ENCODE measurements around the gene ERG28. TPM values are rescaled to one million over a fixed set of nuclear protein-coding genes. Genes with fewer than 3 reads are reported as not detected.

ERG28 gene
- total RNA-seq, 1 donor from 2014 or later = 11.7 TPM

DNA sequence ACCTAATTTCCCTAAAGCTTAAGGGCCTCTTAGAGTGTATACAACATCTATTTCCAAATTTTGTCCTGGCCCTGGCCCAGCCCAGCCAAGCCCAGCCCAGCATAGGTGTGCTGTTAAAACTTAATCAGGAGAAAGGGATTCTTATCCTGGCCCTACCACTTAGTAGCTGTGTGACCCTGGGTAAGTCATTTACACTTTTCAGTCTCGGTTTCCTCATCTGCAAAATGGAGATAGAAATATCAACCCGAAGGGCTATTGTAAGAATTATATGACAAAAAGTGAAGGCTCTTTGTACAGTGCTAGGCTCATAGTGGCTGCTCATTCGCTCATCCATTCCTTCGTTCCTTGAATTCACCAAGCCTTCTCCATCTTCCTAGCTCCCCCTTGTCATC, 442 bp downstream of the ERG28 start:
- DNase-seq (ENCODE audit: low read depth) = no peak

DNA sequence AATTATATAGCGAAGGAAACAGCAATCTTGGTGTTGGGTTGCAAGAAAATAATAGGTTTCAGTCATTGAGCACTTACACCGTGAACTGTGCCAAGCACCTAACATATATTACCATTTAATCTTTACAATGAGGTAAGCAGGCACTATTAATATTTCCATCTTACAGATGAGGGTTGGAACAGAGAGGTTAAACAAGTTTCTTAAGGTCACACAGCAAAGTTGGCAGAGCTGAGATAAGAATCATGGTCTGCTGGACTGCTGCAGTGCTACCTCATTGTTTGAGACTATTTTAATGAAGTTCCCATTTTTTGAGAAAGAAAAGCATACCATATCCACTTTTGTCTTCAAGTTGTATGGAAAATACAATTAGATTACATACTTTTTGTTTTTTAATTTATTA, 1.7 kb downstream of the ERG28 start:
- no peak for DNase-seq (ENCODE audit: low read depth)

DNA sequence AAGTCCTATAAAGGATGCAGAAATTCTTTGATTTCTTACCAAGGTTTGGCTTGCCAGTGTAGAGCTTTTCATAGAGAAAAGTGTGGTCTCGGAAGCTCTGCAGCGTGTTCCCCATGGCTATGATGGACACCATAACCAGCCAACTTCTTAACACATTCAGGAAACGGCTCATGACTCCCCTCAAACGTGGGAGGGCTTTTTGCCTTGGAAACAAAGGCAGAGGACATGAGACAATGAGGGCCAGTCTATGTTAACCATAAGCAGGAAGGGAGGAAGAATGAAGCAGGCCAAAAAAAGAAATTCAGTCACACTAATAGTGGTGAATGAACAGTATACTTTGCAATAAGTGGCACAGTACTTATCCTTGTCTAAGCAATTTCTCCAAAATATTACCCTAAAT, 3.3 kb downstream of the ERG28 start:
- no peak for DNase-seq (ENCODE audit: low read depth)

DNA sequence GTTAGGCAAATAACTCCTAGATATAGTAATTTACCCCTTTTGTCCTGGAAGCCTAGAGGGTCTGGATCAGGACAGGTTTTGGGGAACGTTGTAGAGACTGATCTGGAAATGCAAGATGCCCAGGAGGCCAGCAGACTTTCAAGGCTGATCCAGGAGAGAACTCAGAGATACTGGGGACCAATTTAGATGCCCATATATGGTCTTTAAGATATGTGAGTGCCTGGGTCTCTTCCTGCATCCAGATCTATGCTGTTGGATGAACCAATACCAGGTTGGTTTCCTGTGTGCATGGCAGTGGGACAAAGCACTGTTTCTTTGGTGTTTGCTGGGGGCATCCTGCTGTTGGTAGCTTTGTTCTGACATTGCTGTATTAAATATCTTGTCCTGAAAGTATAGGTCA, 5.4 kb downstream of the ERG28 start:
- DNase-seq (ENCODE audit: low read depth) = no peak

DNA sequence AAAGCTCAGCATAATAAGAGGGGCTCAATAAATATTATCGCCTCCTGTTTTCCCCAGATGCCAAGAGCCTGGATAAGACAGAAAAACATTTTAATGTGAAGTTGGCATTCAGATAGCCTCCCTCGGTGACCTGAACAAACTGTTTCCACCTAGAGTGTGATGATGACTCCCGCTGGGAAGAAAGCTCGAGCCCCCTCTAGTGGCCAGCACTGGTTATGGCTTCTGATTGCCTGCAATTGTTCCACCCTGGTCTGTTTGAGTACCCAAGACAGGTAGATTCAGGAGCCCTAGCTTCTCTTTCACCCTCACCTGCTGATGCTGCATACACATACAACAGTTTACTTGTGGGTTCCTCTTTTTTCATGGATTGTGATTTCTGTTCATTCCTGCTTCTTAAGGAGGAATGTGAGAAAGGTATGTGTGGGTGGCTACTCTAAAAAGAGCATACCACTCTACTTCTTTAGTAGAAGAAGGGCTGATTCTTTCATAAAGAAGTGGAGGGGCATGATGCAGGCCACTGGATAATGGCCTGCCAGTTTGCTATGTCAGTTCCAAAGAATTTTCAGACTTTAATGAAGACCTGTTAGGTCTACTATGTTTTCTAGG, 6.4 kb downstream of the ERG28 start:
- DNase-seq (ENCODE audit: low read depth) = peak; percentile 80

DNA sequence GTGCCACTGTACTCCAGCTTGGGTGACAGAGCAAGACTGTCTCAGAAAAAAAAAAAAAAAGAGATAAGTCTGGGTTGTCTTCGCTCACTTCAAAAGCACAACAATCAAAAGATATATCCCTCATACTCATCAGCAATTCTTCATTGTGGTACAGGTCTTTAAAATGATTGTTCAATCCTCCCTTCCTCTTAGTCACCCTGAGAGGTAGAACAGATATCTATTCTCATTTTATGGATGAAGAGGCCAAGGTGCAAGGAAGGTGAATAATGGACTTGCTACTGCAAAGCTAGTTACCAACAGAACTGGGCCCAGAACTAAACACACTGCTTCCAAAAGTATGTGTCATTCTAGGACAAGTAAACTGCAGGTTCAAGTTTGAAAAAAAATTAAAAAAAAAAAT, 7.1 kb downstream of the ERG28 start:
- DNase-seq (ENCODE audit: low read depth) = no peak

DNA sequence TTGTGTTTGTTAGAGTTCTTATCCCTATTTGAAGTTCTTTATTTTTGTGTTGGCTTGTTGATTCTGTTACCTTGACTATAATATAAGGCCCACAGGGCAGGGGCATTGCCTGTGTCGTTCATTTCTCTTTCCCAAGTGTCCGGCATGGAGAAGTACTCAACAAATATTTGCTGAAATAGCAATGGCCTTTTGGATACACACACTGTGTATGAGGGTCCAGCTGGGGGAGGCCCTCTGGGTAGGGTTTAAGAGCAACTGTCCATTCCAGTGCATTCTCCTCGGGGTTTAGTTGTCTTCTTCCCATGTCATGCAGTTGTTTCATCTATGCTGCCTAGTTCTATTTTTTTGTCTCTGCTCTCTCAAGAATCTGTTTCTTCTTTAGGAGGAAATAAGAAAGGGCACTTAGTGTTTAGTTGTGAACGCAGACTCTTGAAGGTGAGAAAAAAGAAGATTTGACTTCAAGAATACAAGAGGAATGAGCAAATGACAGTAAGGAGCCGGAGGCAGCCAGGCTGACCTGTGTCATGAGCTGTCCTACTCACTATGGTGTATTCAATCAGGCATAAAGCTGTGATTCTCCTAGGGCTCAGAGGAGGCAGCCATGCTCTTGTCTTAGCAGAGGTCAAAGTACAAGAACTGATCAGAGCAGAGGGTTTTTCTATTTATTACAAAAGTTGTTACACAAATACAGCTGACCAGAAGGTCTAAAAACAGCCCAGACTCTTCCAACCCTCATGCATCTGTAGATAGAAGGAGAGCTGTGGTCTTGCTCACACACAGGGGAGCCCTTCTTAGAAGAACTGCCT, 10.2 kb downstream of the ERG28 start:
- DNase-seq (ENCODE audit: low read depth) = peak; percentile 23

DNA sequence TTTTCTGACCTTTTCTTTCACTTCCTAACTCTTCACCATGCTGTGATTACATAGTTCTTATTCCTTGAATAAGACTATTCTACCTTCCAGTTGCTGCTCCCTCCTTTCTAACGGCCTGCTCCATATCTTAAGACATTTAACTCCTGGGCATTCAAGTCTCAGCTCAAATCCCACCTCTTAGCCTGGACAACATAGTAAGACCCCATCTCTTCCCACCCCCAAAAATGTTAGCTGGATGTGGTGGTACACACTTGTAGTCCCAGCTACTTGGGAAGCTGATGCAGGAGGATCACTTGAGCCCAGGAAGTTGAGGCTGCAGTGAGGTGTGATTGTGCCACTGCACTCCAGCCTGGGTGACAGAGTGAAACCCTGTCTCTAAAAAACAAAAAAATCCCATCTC, 10.9 kb downstream of the ERG28 start:
- DNase-seq (ENCODE audit: low read depth) = no peak

DNA sequence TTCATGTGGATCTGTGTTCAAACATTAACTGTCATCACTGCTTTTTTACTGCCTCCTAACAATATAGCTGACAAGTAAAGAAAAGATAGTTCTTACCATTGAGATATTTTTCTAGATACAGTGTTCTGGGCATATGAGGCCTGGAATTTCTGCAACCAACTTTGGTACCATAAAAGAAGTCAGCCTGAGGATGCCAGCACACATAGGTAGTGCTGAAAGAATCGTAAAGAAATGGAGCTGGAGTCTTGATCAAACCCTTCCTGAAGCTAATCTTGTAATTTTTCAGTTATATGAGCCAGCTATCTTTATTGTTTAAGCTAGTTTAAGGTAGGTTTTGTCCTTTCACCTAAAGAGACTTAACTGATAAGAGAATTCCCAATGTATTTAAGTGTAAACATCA, 11.3 kb downstream of the ERG28 start:
- DNase-seq (ENCODE audit: low read depth) = no peak

DNA sequence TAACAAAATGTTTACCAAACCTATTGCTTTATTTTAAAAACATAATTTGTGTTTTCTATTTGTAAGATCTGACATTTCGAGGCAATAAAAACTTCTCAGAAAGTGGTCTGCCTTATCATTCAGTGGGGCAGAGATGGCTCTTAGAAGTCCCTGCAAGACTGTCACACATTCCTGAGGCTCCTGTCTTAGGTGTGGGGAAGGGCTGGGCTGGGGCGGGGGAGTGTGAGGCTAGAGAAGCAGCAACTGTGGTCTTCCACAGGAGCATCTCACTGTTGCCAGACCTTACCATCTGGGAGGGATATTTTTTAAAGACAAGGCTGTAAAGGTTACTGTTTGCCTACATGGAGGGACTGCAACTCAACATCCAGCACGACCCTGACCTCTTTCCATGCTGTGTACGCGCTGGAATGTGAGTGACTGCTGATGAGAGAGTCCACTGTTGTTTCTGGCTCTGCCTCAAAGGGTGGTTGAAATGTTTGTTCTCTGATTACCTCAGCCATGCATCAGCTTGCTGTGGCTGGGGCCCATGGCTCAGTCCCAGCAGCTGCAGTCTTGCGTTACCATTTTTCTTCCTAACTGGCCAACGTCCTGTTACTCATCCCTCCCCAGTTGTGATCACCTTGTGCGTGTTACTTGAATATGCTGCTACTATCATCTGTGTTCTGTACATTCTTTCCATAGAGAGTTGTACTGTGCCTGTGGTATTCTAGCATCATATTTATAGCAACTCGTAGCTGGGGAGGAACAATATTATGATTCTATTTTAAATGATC, 12.4 kb downstream of the ERG28 start:
- DNase-seq (ENCODE audit: low read depth) = peak; percentile 96

DNA sequence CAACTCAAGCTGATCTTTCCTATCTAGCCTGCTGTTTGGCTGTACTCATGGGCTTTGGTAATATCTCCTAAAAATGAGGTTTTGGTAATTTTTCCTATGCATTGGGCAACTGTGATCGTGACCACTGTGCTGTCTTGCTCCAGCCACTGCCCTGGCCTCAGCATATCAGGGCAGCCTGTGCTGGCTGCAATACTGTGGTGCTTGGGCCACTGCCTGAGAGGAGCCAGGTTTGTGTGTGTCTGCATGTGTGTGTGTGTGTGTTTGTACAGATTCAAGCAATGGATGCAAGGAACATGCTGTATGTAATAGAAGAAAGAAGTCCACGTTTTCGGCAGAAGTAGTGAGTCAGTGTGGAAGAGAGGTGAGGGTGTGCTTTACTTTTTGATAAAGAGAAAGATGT, 13.0 kb downstream of the ERG28 start:
- peak; percentile 59 for DNase-seq (ENCODE audit: low read depth)

DNA sequence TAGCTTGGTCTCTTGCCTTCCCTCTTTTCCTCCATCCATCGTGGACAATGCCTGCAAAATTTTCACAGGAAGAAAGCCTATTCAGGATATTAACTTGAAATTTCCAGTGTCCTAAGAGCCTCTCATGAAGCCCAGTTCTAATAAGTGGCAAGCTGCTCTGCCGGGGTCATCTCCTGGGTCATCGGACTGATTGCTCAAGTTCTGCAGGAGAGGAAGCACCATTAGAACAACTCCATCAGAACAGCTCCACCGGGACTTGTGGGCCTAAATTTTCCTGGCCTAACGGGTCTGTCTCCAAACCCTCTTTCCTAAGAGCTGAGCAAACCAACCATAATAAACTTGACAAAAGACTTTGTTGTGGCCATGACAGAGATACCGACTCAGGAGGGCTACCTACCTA, 13.9 kb downstream of the ERG28 start:
- no peak for DNase-seq (ENCODE audit: low read depth)

DNA sequence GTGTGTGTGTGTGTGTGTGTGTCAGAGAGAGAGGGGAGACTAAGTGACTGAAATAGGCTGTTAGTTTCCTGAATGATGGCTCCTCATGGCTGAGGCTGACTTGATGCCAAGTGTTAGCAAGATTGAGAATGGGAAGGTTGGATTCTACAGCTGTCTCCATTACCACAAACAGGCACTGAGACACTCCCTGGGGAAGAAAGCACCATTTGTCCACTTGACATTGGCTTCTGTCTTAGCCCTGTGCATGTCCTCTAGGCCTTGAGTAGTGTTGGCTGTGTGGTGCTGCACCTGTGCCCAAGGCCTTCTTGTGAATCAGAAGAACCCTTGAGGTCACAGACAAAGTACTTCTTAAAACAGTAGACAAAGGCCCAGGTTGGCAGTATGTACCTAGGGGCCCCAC, 15.6 kb downstream of the ERG28 start:
- DNase-seq (ENCODE audit: low read depth) = peak; percentile 99

DNA sequence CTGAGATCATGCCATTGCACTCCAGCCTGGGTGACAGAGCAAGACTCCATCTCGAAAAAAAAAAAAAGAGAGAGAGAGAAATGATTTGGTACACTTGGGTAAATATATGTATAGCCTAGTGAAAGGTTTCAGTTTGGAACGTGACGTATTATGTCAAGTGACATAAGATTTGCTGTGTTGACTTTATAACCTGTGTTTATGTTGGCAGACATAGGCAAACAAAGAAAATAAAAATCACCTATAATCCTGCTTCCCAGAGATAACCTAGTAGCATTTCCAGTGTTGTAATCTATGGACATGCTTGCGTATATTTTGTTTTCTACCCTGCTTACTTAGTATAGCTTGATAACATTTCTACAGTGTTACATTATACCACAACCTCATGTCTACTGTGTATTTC, 16.7 kb downstream of the ERG28 start:
- no peak for DNase-seq (ENCODE audit: low read depth)

DNA sequence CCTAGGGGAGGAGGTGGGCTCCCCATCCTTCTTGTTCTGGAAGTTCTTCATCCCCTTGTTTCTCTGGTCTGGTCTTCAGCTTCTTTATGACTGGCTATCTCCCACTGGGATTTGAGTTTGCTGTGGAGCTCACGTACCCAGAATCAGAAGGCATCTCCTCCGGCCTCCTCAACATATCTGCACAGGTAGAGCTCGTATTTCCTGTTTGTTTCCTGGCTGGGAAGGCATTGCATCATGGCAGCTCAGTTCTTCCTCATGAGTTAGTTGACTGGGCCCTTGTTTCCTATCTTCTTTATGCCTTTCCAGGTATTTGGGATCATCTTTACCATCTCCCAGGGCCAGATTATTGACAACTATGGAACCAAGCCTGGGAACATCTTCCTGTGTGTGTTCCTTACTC, 19.8 kb downstream of the ERG28 start:
- no peak for DNase-seq (ENCODE audit: low read depth)

DNA sequence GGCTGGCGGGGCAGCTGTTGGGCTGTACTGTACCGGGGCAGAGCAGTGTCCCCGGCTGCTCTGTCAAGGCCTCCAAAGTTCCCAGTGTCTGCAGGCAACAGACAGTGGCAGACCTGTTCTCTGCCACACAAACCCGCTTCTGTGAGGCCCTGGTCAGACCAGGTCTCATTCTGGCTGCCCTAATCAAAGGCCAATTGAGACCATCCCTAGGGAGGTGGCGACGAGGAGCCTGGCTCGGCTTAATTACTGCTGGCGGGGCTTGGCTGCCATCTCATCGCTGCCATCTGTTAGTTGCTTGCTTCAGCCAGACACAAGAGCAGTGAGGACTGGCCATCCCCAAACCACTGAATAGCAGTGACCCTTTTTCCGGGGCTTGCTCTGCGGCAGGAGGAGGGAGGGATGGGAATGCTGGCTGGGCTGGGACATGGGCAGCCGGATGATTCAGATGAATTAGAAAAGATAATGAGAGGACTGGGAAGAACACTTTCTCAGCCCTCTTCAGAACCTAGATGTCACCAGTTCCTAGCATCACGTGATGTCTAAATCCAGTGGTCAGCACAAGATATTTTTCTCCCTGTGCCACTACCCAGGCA, 24.5 kb downstream of the ERG28 start:
- peak; percentile 97 for DNase-seq (ENCODE audit: low read depth)

DNA sequence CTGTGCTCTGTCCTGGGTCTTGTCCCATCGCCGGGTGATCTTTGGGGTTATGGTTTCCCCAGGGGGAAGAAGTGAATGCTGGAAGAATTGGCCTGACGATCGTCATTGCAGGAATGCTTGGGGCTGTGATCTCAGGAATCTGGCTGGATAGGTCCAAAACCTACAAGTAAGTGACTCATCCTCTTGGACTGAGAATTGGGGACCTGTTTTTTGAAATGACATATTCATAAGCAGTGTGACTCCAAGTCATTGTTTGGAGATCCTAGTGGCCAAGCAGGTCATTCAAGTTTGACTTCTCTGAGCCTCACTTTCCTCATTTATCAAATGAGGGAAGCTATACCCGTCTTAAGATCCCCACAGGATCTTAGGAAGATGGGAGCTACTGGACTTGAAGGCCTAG, 25.8 kb downstream of the ERG28 start:
- no peak for DNase-seq (ENCODE audit: low read depth)

DNA sequence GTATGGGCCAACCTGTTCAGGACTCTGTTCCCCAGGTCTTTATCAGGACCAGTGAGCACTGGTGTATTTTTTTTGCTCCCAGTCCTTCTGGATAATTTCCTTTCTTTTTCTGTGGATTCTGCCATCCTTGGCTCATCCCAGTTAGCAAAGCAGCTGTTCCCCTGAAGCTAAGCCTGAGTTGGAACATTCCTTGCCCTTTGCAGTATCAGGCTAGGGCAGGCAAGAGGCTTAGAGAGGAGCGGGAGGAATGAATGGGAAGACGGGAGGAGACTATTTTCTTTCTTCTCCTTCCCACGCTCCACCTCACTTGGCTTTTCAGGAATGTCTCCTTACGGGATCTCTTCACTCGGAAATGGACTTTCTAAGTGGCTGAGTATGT, 29.2 kb downstream of the ERG28 start:
- DNase-seq (ENCODE audit: low read depth) = peak; percentile 82

DNA sequence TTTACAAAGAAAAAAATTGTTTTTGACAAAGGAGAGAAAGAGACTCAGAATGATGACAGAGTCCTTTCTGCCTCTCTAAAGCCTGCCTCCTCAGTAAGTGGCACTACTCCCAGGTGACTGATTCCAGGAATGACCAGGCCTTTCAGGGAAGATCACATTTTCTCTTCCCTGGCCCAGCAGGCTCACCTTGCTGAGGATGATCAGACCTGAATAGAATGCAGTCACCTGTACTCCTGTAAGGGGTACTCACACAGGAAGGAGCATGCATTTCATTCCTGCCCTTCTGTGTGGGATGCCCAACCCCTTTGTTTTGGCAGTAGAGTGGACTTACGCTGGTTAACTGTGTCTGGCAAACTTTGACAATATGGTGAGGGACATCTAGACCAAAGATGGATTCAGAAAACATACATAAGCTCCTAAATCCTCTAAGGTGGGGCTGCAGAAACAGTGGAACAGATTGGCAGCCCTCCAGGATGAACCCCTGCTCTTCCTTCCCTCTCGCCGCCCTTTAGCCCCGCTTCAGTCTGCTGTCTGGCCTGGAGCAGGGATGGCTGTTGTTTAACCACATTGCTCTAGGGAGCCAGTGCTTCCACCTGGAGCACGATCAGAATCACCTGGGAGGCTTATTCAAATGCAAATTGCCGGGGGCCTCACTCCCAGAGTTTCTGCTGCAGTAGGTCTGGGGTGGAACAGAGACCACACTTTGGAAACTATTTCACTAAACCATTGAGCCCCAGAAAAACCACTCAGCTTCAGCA, 29.8 kb downstream of the ERG28 start:
- DNase-seq (ENCODE audit: low read depth) = no peak

DNA sequence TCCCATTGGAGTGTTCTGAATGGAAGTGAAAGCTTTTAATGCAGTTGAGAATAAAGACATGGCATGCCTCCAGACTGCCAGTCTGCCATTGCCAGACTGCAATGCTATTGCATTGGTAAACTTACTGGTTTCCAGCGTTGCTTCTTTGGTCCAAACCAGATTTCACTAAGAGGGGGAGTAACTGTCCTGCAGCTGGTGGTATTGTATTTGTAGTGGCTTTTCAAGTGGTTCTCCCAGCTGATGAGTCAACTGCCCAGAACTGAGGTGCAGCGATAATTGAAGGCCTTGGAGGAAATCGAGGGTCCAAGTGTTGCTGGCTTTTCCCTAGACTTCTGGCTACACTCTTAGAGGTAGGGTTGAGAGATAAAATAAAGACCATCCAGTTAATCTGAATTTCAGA, 31.9 kb downstream of the ERG28 start:
- DNase-seq (ENCODE audit: low read depth) = peak; percentile 69

DNA sequence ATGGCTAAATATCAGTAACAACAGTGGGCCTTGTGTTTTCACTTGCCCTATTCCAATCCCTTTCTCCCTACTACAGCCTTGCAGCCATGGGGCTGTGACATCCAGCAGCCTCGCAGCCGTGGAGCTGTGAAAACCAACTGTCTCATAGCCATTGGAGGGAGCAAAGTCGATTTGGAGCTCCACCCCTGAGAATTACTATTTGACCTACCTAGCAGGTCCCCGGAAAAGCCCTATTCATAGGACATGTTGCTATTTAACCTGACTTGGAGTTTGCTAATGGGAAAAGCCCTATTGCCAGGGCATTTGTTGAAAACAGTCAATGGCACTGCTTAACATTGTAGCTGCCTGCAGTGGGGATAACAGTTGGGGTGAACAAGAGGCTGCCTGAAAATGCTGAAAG, 33.3 kb downstream of the ERG28 start:
- DNase-seq (ENCODE audit: low read depth) = no peak
